ENCODE measurements around the gene KLHL41.
"Not testable (repeated sequence)": the region's sequence is repeated elsewhere in the genome, so short reads cannot be mapped to it uniquely, and the experiment has no call there.

KLHL41 gene

GRCh38 chr2:169509955-169510354, 453 bp downstream of the KLHL41 start:
- DNase-seq (ENCODE audit: low read depth), result no peak

GRCh38 chr2:169510496-169510895, 994 bp downstream of the KLHL41 start:
- DNase-seq (ENCODE audit: low read depth), result no peak

GRCh38 chr2:169511818-169512217, 2.3 kb downstream of the KLHL41 start:
- DNase-seq (ENCODE audit: low read depth), result no peak

- no peak for DNase-seq (ENCODE audit: low read depth)
These were observed 3.0 kb downstream of the KLHL41 start for GRCh38 chr2:169512525-169512924.

- no peak for DNase-seq (ENCODE audit: low read depth)
These were observed 3.6 kb downstream of the KLHL41 start for GRCh38 chr2:169513094-169513493.

- no peak for DNase-seq (ENCODE audit: low read depth)
These were observed 4.4 kb downstream of the KLHL41 start for GRCh38 chr2:169513926-169514325.

- DNase-seq (ENCODE audit: low read depth), result not testable (repeated sequence)
These were observed 5.3 kb downstream of the KLHL41 start for GRCh38 chr2:169514758-169515157.

GRCh38 chr2:169516488-169516995, 7.0 kb downstream of the KLHL41 start:
- DNase-seq (ENCODE audit: low read depth), result not testable (repeated sequence)

GRCh38 chr2:169520896-169521295, 11.4 kb downstream of the KLHL41 start:
- DNase-seq (ENCODE audit: low read depth), result no peak

GRCh38 chr2:169523681-169524080, 14.2 kb downstream of the KLHL41 start:
- no peak for DNase-seq (ENCODE audit: low read depth)

GRCh38 chr2:169525434-169525833, 15.9 kb downstream of the KLHL41 start:
- DNase-seq (ENCODE audit: low read depth), result no peak

- DNase-seq (ENCODE audit: low read depth), result no peak
These were observed 16.9 kb downstream of the KLHL41 start for GRCh38 chr2:169526451-169526850.

GRCh38 chr2:169528271-169528701, 18.8 kb downstream of the KLHL41 start:
- peak; percentile 63 for DNase-seq (ENCODE audit: low read depth)

GRCh38 chr2:169539460-169539859, 30.0 kb downstream of the KLHL41 start:
- DNase-seq (ENCODE audit: low read depth), result not testable (repeated sequence)

- DNase-seq (ENCODE audit: low read depth), result no peak
These were observed 30.6 kb downstream of the KLHL41 start for GRCh38 chr2:169540146-169540545.

GRCh38 chr2:169542433-169542832, 32.9 kb downstream of the KLHL41 start:
- no peak for DNase-seq (ENCODE audit: low read depth)

- DNase-seq (ENCODE audit: low read depth), result no peak
These were observed 37.3 kb downstream of the KLHL41 start for GRCh38 chr2:169546756-169547155.

- no peak for DNase-seq (ENCODE audit: low read depth)
These were observed 51.9 kb downstream of the KLHL41 start for GRCh38 chr2:169561364-169561763.

GRCh38 chr2:169562084-169562483, 52.6 kb downstream of the KLHL41 start:
- DNase-seq (ENCODE audit: low read depth), result not testable (repeated sequence)

- no peak for DNase-seq (ENCODE audit: low read depth)
These were observed 53.0 kb downstream of the KLHL41 start for GRCh38 chr2:169562519-169562918.

GRCh38 chr2:169565686-169566085, 56.2 kb downstream of the KLHL41 start:
- DNase-seq (ENCODE audit: low read depth), result no peak

- DNase-seq (ENCODE audit: low read depth), result no peak
These were observed 60.4 kb downstream of the KLHL41 start for GRCh38 chr2:169569948-169570347.

GRCh38 chr2:169570752-169571151, 61.2 kb downstream of the KLHL41 start:
- not testable (repeated sequence) for DNase-seq (ENCODE audit: low read depth)

- no peak for DNase-seq (ENCODE audit: low read depth)
These were observed 62.1 kb downstream of the KLHL41 start for GRCh38 chr2:169571571-169571970.

- no peak for DNase-seq (ENCODE audit: low read depth)
These were observed 62.7 kb downstream of the KLHL41 start for GRCh38 chr2:169572189-169572588.
